Omental fat pad (tissue), 4 donors: Measurements from ENCODE around the gene MRPS27. TPM values are rescaled to one million over a fixed set of nuclear protein-coding genes. Genes with fewer than 3 reads are reported as not detected.

Source experiments
- ATAC-seq: fragments of 150-250 bp; one replicate; pipeline ENCODE4 v1.9.1; 2016; ENCODE audit warnings: mild to moderate bottlenecking, moderate library complexity; ENCODE audit not compliant: low FRiP score
- DNase-seq: peaks from one replicate; pipeline ENCODE4 v3.0.0-alpha.2; 2019; ENCODE audit warnings: low spot score
- CTCF ChIP-seq, 3 donors: fragments of 450-650 bp; IDR thresholded peaks; one replicate each; pipeline ENCODE4 v1.5.1; 2016 to 2017; ENCODE audit warnings: antibody characterized with exemption in 3 of 3, mild to moderate bottlenecking in 3 of 3, moderate library complexity in 2 of 3
- total RNA-seq, 4 donors: library from RNA; depleted of rRNA; stranded (reverse); fragments of >200 nt; gene quantifications; one replicate each; pipeline ENCODE4 v1.1.0, GENCODE V29; 2016

The MRPS27 gene
- total RNA-seq, result 10 to 100 TPM; 45.4 to 53.9 (median 51.4) TPM

GRCh38 chr5:72319976-72320752 is at the start of gene MRPS27, which contains the start of gene PTCD2:
MRPS27 (minus strand) TSS chr5:72320240; CDS start chr5:72320221, 19 bp downstream.
PTCD2 (plus strand) TSS chr5:72320373; CDS start chr5:72320383, 10 bp downstream.
- DNase-seq (peak; percentile 76), ATAC-seq (peak; percentile 99)
- no peak for TF ChIP-seq CTCF (IDR thresholded peaks at IDR 0.05)

- no peak for ATAC-seq
- DNase-seq, result no peak
- TF ChIP-seq CTCF (IDR thresholded peaks at IDR 0.05), result no peak
Measured at GRCh38 chr5:72369711-72370110, 49.7 kb upstream of the MRPS27 start.

GRCh38 chr5:72369301-72369700 is 49.3 kb upstream of the MRPS27 start:
- no peak for ATAC-seq
- no peak for DNase-seq
- TF ChIP-seq CTCF (IDR thresholded peaks at IDR 0.05), result no peak

- TF ChIP-seq CTCF (IDR thresholded peaks at IDR 0.05), result no peak
- DNase-seq (no peak), ATAC-seq (no peak)
Measured at GRCh38 chr5:72368271-72368670, 48.2 kb upstream of the MRPS27 start.

DNA sequence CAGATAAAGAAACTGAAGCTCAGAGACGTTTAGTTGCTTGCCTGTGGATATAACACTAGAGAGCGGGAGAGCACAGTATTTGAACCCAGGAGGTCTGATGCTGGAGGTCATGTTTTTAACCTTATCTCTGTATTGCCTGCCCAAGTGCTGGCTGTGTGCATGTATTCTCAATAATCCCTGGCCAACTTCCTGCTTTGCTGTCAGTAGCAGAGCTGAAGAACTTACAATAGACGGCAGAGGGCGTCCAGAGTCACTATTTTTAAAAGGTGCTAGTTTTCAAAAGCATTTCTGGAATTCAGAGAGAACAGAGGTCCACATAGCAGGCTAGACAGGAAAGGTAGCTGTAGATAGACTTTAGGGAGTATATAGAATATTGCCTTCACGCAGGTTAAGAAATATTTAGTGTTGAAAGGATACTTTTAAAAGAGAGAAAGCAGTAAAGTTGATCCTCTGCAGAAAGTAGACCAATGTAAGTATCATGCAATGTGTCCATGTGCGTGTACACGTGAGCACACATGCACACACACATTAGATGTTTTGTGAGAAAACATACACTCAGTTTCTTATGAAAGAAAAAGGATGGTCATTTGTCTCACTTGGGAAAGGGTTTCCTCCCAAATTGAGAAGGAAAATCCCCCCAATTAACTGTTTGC is 46.4 kb upstream of the MRPS27 start:
- DNase-seq (peak; percentile 54), ATAC-seq (peak; percentile 60)
- TF ChIP-seq CTCF (IDR thresholded peaks at IDR 0.05), result peak in 1 of 3 donors; percentile 46

DNA sequence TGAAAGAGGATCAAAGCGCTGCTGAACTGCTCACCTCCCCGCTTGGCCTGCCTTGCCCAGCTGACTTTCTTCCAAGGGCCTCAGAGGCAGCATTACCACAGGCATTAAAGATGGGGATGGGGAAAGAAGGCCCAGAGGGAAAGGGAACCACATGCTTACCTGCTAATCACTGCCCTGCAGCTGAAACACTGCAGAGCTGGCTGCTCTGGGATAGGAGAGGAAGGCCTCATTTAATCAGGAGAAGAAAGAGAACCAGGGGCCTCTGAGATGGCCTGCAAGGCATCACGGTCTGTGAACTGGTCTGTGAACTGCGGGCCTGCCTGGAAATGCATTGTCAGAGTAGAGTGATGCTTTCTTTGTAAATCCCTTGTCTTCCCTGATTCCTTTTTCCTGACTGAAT is 44.9 kb upstream of the MRPS27 start:
- DNase-seq (no peak), ATAC-seq (no peak)
- no peak for TF ChIP-seq CTCF (IDR thresholded peaks at IDR 0.05)
